Measurements from ENCODE around the gene PPP1R12B.
"Not testable (repeated sequence)": the region's sequence is repeated elsewhere in the genome, so short reads cannot be mapped to it uniquely, and the experiment has no call there.

- TF ChIP-seq CTCF, POLR2A (IDR thresholded peaks at IDR 0.05): not testable (repeated sequence)
These were observed 32.0 kb downstream of the PPP1R12B start for GRCh38 chr1:202380535-202380934.

Measured in body of pancreas (tissue), 4 donors.